HCT116 (cell line): Measurements from ENCODE around the gene DHRS7C. TPM values are rescaled to one million over a fixed set of nuclear protein-coding genes. Genes with fewer than 3 reads are reported as not detected.

Experiments
- ATAC-seq: fragments of 200-7000 bp; cut with Tn5 transposase; 2 replicates; pipeline ENCODE4 v1.9.1; 2020; ENCODE audit warnings: mild to moderate bottlenecking, moderate library complexity
- BruUV-seq: library from RNA; stranded (reverse); fragments of 400-500 nt; replicated peaks from 2 replicates; lab custom pipeline; 2021; lab: Mats Ljungman, UMichigan
- CTCF ChIA-PET: fragments of 300-600 bp; sonication (Branson Sonifier 250); formaldehyde crosslinking; loops from one replicate; lab custom pipeline; 2021; ENCODE audit warnings: antibody characterized with exemption; lab: Charles Lee
- POLR2A ChIA-PET: fragments of 300-600, 350-600 bp; sonication (Branson Sonifier 250); formaldehyde crosslinking; loops from one replicate; lab custom pipeline; 2021; ENCODE audit warnings: antibody characterized with exemption; lab: Charles Lee
- RAD21 ChIA-PET, 2 experiments: fragments of 300-600 bp; sonication (Branson Sonifier 250); formaldehyde crosslinking; loops; one replicate each; lab custom pipeline; 2023; ENCODE audit warnings: low total read pairs in 2 of 2; ENCODE audit not compliant: uncharacterized antibody in 2 of 2, unreplicated experiment in 2 of 2, low non-redundant PET in 1 of 2; lab: Charles Lee
- DNase-seq: peaks from one replicate; pipeline ENCODE4 v3.0.0-alpha.2; 2010; ENCODE audit warnings: low read depth, low spot score
- H2AFZ ChIP-seq: fragments of 200-600 bp; shearing (Covaris generic), sonication (generic); 2 replicates; pipeline ENCODE4 v1.6.1; 2017; ENCODE audit warnings: low read depth, mixed run types, mixed read lengths, antibody characterized with exemption, low read length; ENCODE audit not compliant: poor library complexity, severe bottlenecking
- H3K27ac ChIP-seq: 2 replicates; pipeline ENCODE4 v1.5.1; 2012; ENCODE audit warnings: low read depth, low read length
- H3K27me3 ChIP-seq: fragments of 200-600 bp; sonication (generic); 2 replicates; pipeline ENCODE4 v1.6.1; 2016; ENCODE audit warnings: mixed run types, low read length, mixed read lengths; ENCODE audit not compliant: insufficient read depth
- H3K36me3 ChIP-seq, 2 experiments: fragments of 200-500 bp in 1 of 2; fragments of 200-600 bp in 1 of 2; sonication (Bioruptor generic) in 1 of 2; sonication (generic) in 1 of 2; 2 replicates each; pipeline versions ENCODE4 v1.5.1 to v1.6.1; 2014 to 2016; ENCODE audit warnings: low read length in 2 of 2, inconsistent platforms in 1 of 2, mixed read lengths in 1 of 2, mixed run types in 1 of 2; ENCODE audit not compliant: insufficient read depth in 2 of 2, control insufficient read depth in 1 of 2
- H3K4me1 ChIP-seq, 2 experiments: fragments of 200-600 bp in 1 of 2; sonication (generic) in 1 of 2; 2 replicates each; pipeline versions ENCODE4 v1.5.1 to v1.6.1; 2012 to 2017; ENCODE audit warnings: low read length in 2 of 2, inconsistent platforms in 1 of 2, mild to moderate bottlenecking in 1 of 2, mixed read lengths in 1 of 2, mixed run types in 1 of 2, moderate library complexity in 1 of 2; ENCODE audit not compliant: insufficient read depth in 2 of 2, control insufficient read depth in 1 of 2
- H3K4me2 ChIP-seq: fragments of 200-600 bp; sonication (generic); 2 replicates; pipeline ENCODE4 v1.6.1; 2017; ENCODE audit warnings: mixed run types, low read length, mixed read lengths
- H3K4me3 ChIP-seq, 2 experiments: fragments of 200-600 bp in 1 of 2; sonication (generic) in 1 of 2; replicated peaks in 1 of 2; 2 replicates each; pipeline ENCODE4 v1.5.1; 2011 to 2016; ENCODE audit warnings: low read length in 2 of 2, control low read depth in 1 of 2, low read depth in 1 of 2, mild to moderate bottlenecking in 1 of 2, mixed read lengths in 1 of 2, mixed run types in 1 of 2
- H3K79me2 ChIP-seq: fragments of 200-600 bp; sonication (generic); 2 replicates; pipeline ENCODE4 v1.6.1; 2017; ENCODE audit warnings: mild to moderate bottlenecking, mixed run types, low read length, moderate library complexity, mixed read lengths; ENCODE audit not compliant: insufficient read depth
- H3K9ac ChIP-seq: fragments of 200-600 bp; sonication (generic); 2 replicates; pipeline ENCODE4 v1.6.1; 2016; ENCODE audit warnings: low read length, mixed read lengths
- H3K9me2 ChIP-seq: fragments of 200-600 bp; sonication (generic), shearing (Covaris generic); 2 replicates; pipeline ENCODE4 v1.6.1; 2017; ENCODE audit warnings: mixed run types, mild to moderate bottlenecking, moderate library complexity; ENCODE audit not compliant: insufficient read depth
- H3K9me3 ChIP-seq, 2 experiments: fragments of 200-500 bp in 1 of 2; fragments of 200-600 bp in 1 of 2; sonication (Bioruptor generic) in 1 of 2; sonication (generic) in 1 of 2; 2 replicates each; pipeline ENCODE4 v1.6.1; 2014 to 2017; ENCODE audit warnings: low read length in 2 of 2, mixed read lengths in 2 of 2, inconsistent platforms in 1 of 2, low read depth in 1 of 2, mild to moderate bottlenecking in 1 of 2, mixed run types in 1 of 2, moderate library complexity in 1 of 2; ENCODE audit not compliant: control insufficient read depth in 1 of 2, insufficient read depth in 1 of 2
- H4K20me1 ChIP-seq: fragments of 200-600 bp; sonication (generic), shearing (Covaris generic); 2 replicates; pipeline ENCODE4 v1.6.1; 2017; ENCODE audit warnings: mixed run types, mild to moderate bottlenecking, moderate library complexity; ENCODE audit not compliant: insufficient read depth
- EGR1 ChIP-seq: IDR thresholded peaks from 2 replicates; pipeline ENCODE4 v1.6.1; 2012; ENCODE audit warnings: low read depth
- EZH2 ChIP-seq: fragments of 200-600 bp; sonication (generic); IDR thresholded peaks from 2 replicates; pipeline ENCODE4 v1.6.1; 2017; ENCODE audit warnings: antibody characterized with exemption, mixed run types
- MAX ChIP-seq: IDR thresholded peaks from 2 replicates; pipeline ENCODE4 v1.6.1; 2012
- POLR2A ChIP-seq: IDR thresholded peaks from 2 replicates; pipeline ENCODE4 v1.7.0; 2011; ENCODE audit warnings: borderline replicate concordance; ENCODE audit not compliant: insufficient read depth, insufficient read length; ENCODE audit errors: extremely low read depth
- POLR2AphosphoS5 ChIP-seq: IDR thresholded peaks from 2 replicates; pipeline ENCODE4 v1.6.1; 2011; ENCODE audit warnings: mild to moderate bottlenecking, low read depth, low read length, moderate library complexity
- RAD21 ChIP-seq: IDR thresholded peaks from 2 replicates; pipeline ENCODE4 v1.6.1; 2012; ENCODE audit warnings: low read depth, mild to moderate bottlenecking
- REST ChIP-seq: IDR thresholded peaks from 2 replicates; pipeline ENCODE4 v1.6.1; 2012; ENCODE audit warnings: low read depth
- SIN3A ChIP-seq: IDR thresholded peaks from 2 replicates; pipeline ENCODE4 v1.6.1; 2012; ENCODE audit warnings: low read depth
- SRF ChIP-seq: IDR thresholded peaks from 2 replicates; pipeline ENCODE4 v1.6.1; 2012; ENCODE audit warnings: low read depth
- TCF7L2 ChIP-seq: IDR thresholded peaks from 2 replicates; pipeline ENCODE4 v1.7.0; 2011; ENCODE audit warnings: borderline replicate concordance, inconsistent platforms; ENCODE audit not compliant: insufficient read depth, insufficient read length; ENCODE audit errors: extremely low read depth
- YY1 ChIP-seq: IDR thresholded peaks from 2 replicates; pipeline ENCODE4 v1.6.1; 2011; ENCODE audit warnings: low read length, low read depth, moderate library complexity, mild to moderate bottlenecking; ENCODE audit not compliant: insufficient replicate concordance; ENCODE audit errors: extremely low read depth
- ZBTB33 ChIP-seq: IDR thresholded peaks from 2 replicates; pipeline ENCODE4 v1.6.1; 2011; ENCODE audit warnings: mild to moderate bottlenecking, low read length, moderate library complexity; ENCODE audit not compliant: insufficient replicate concordance; ENCODE audit errors: extremely low read depth
- intact Hi-C: fragments of 100-400 bp; cut with micrococcal nuclease; formaldehyde crosslinking; loops from 2 replicates; pipeline ENCODE4 v1.10.0; 2022
- total RNA-seq: library from RNA; stranded (reverse); gene quantifications from one replicate; pipeline ENCODE4 v1.2.1, GENCODE V29; 2021; ENCODE audit not compliant: unreplicated experiment

The DHRS7C gene
- total RNA-seq, 1 experiment from 2014 or later, result not detected

- DNase-seq (no peak), ATAC-seq (no peak)
- H3K9ac ChIP-seq, result no peak overlapping the region
- H3K9me2 ChIP-seq, result no peaks in the 10 kb centered on the region
- H3K4me3 ChIP-seq, result no peak overlapping the region
- intact Hi-C loops, result no loop called here
- H3K27ac ChIP-seq, result no peak overlapping the region
- no peak overlapping the region for H3K4me2 ChIP-seq
- no peaks in the 10 kb centered on the region for H4K20me1 ChIP-seq
- no peaks in the 10 kb centered on the region for H3K9me3 ChIP-seq
- ChIA-PET RAD21 (no interaction called here), POLR2A (no interaction called here), CTCF (interaction anchor here (1.3 kb wide), 1 partner anchor 33 kb away, joined by 3 read pairs; no protein-coding TSS in a partner anchor)
- H3K36me3 ChIP-seq, result no peaks in the 10 kb centered on the region
- peak overlapping the region; percentile 100 for H2AFZ ChIP-seq
- TF ChIP-seq TCF7L2 (no peak), RAD21 (no peak), EZH2 (no peak), MAX (no peak), EGR1 (no peak), SIN3A (no peak), ZBTB33 (no peak), YY1 (no peak), POLR2AphosphoS5 (no peak), SRF (no peak), POLR2A (no peak), REST (no peak)
- no peaks in the 10 kb centered on the region for H3K27me3 ChIP-seq
- no peaks in the 10 kb centered on the region for H3K79me2 ChIP-seq
- H3K4me1 ChIP-seq, result peaks cover 12 to 16% of the 10 kb centered on the region in 2 experiments; a peak in 3 of 4 replicates
- no TSS peak for BruUV-seq
These were observed 10.1 kb upstream of the DHRS7C start for GRCh38 chr17:9801505-9801904.
